GM23338 (cell line): ENCODE results near the gene MAST4. TPM values are rescaled to one million over a fixed set of nuclear protein-coding genes. Genes with fewer than 3 reads are reported as not detected.
A peak's percentile ranks its signal among the peaks of the same experiment; 100 is the strongest.

ENCODE experiments used
- ATAC-seq: fragments of 200-7000 bp; cut with Tn5 transposase; 3 replicates; pipeline ENCODE4 v1.9.1; 2020
- DNase-seq: peaks from one replicate; pipeline ENCODE4 v3.0.0-alpha.2; 2015; ENCODE audit warnings: low spot score
- H2AFZ ChIP-seq: fragments of 200-600 bp; sonication (generic); 2 replicates; pipeline ENCODE4 v1.8.0; 2016; ENCODE audit warnings: antibody characterized with exemption, mild to moderate bottlenecking, moderate library complexity
- H3F3A ChIP-seq: fragments of 200-600 bp; sonication (generic); replicated peaks from 2 replicates; pipeline ENCODE4 v1.8.0; 2017; ENCODE audit warnings: antibody characterized with exemption, mixed run types, low read depth
- H3K27ac ChIP-seq: fragments of 200-600 bp; sonication (generic); 2 replicates; pipeline ENCODE4 v1.6.1; 2016; ENCODE audit warnings: low read depth
- H3K27me3 ChIP-seq: fragments of 200-600 bp; sonication (generic); 2 replicates; pipeline ENCODE4 v1.8.0; 2016; ENCODE audit warnings: mild to moderate bottlenecking, mixed run types, moderate library complexity; ENCODE audit not compliant: insufficient read depth
- H3K36me3 ChIP-seq: fragments of 200-600 bp; sonication (generic); 2 replicates; pipeline ENCODE4 v1.8.0; 2016; ENCODE audit warnings: mild to moderate bottlenecking; ENCODE audit not compliant: insufficient read depth
- H3K4me1 ChIP-seq: fragments of 200-600 bp; sonication (generic); 2 replicates; pipeline ENCODE4 v1.8.0; 2016; ENCODE audit warnings: mild to moderate bottlenecking, moderate library complexity; ENCODE audit not compliant: insufficient read depth
- H3K4me2 ChIP-seq: fragments of 200-600 bp; sonication (generic); 2 replicates; pipeline ENCODE4 v1.7.1; 2017; ENCODE audit warnings: mixed run types
- H3K4me3 ChIP-seq: fragments of 200-600 bp; sonication (generic); 2 replicates; pipeline ENCODE4 v1.6.1; 2016; ENCODE audit warnings: mixed run types
- H3K79me2 ChIP-seq: fragments of 200-600 bp; sonication (generic); replicated peaks from 2 replicates; pipeline ENCODE4 v1.8.0; 2017; ENCODE audit warnings: mild to moderate bottlenecking; ENCODE audit not compliant: insufficient read depth
- H3K9me2 ChIP-seq: fragments of 200-600 bp; sonication (generic); 2 replicates; pipeline ENCODE4 v1.8.0; 2017; ENCODE audit not compliant: insufficient read depth
- H4K20me1 ChIP-seq: fragments of 200-600 bp; sonication (generic); replicated peaks from 2 replicates; pipeline ENCODE4 v1.8.0; 2017; ENCODE audit warnings: mild to moderate bottlenecking; ENCODE audit not compliant: insufficient read depth
- H3K27ac Mint-ChIP-seq: 2 replicates; pipeline ENCODE4 v1.8.0; 2020; ENCODE audit warnings: inconsistent platforms, mild to moderate bottlenecking, moderate library complexity, mixed read lengths
- H3K27me3 Mint-ChIP-seq: 3 replicates; pipeline ENCODE4 v1.8.0; 2022; ENCODE audit warnings: low read depth, mild to moderate bottlenecking, moderate library complexity, mixed read lengths, inconsistent platforms; ENCODE audit not compliant: insufficient read depth, poor library complexity
- H3K36me3 Mint-ChIP-seq: 3 replicates; pipeline ENCODE4 v1.8.0; 2021; ENCODE audit warnings: low read depth, mild to moderate bottlenecking, inconsistent platforms, moderate library complexity, mixed read lengths
- H3K4me1 Mint-ChIP-seq: 3 replicates; pipeline ENCODE4 v1.8.0; 2020; ENCODE audit warnings: mild to moderate bottlenecking, inconsistent platforms, mixed read lengths
- H3K4me3 Mint-ChIP-seq: 3 replicates; pipeline ENCODE4 v1.8.0; 2021; ENCODE audit warnings: moderate library complexity, mild to moderate bottlenecking, inconsistent platforms, mixed read lengths
- H3K9me3 Mint-ChIP-seq: 3 replicates; pipeline ENCODE4 v1.8.0; 2020; ENCODE audit warnings: moderate library complexity, mild to moderate bottlenecking, inconsistent platforms, mixed read lengths
- CREB1 ChIP-seq: fragments of 250-450 bp; sonication (Bioruptor Pico); IDR thresholded peaks from 2 replicates; pipeline ENCODE4 v1.5.0; 2020; ENCODE audit warnings: low read depth, mild to moderate bottlenecking, moderate library complexity
- ETS1 ChIP-seq: IDR thresholded peaks from 2 replicates; pipeline ENCODE4 v1.6.1; 2016; ENCODE audit warnings: antibody characterized with exemption
- EZH2 ChIP-seq: fragments of 200-600 bp; sonication (generic); IDR thresholded peaks from one replicate; pipeline ENCODE4 v1.8.0; 2017; ENCODE audit warnings: antibody characterized with exemption, mild to moderate bottlenecking, low read depth; ENCODE audit not compliant: unreplicated experiment
- EZH2phosphoT487 ChIP-seq: fragments of 200-600 bp; sonication (generic); IDR thresholded peaks from one replicate; pipeline ENCODE4 v1.8.1; 2018; ENCODE audit warnings: antibody characterized with exemption; ENCODE audit not compliant: unreplicated experiment
- JUNB ChIP-seq: IDR thresholded peaks from one replicate; pipeline ENCODE4 v1.6.1; 2016; ENCODE audit warnings: antibody characterized with exemption; ENCODE audit not compliant: unreplicated experiment
- NANOG ChIP-seq: IDR thresholded peaks from 2 replicates; pipeline ENCODE4 v1.6.1; 2016; ENCODE audit warnings: antibody characterized with exemption, borderline replicate concordance
- POLR2AphosphoS5 ChIP-seq: IDR thresholded peaks from 2 replicates; pipeline ENCODE4 v1.6.1; 2016; ENCODE audit warnings: antibody characterized with exemption, low read depth
- STAT1 ChIP-seq: IDR thresholded peaks from one replicate; pipeline ENCODE4 v1.6.1; 2016; ENCODE audit warnings: antibody characterized with exemption; ENCODE audit not compliant: unreplicated experiment
- ZNF114 ChIP-seq: fragments of 250-450 bp; sonication (Bioruptor Pico); IDR thresholded peaks from 2 replicates; pipeline ENCODE4 v1.5.0; 2020; ENCODE audit warnings: mild to moderate bottlenecking, moderate library complexity
- polyA plus RNA-seq: library from polyadenylated mRNA; unstranded; fragments of >200 nt; fragmentation: Nextera tagmentation; extraction: Ambion mirVana; gene quantifications from 2 replicates; pipeline ENCODE4 v1.2.1, GENCODE V29; 2016
- total RNA-seq: library from RNA; depleted of rRNA; stranded (reverse); fragments of >200 nt; shearing (Covaris generic); gene quantifications from 2 replicates; pipeline ENCODE4 v1.2.3, GENCODE V29; 2014
- TF ChIP-seq, protein P1 (sequence below): fragments of 250-450 bp; sonication (Bioruptor Pico); IDR thresholded peaks from 2 replicates; pipeline ENCODE4 v1.5.0; 2020; ENCODE audit warnings: mild to moderate bottlenecking, moderate library complexity

The MAST4 gene
- total and polyA plus RNA-seq, 2 experiments from 2014 or later, result 3.6 to 8.5 TPM

DNA sequence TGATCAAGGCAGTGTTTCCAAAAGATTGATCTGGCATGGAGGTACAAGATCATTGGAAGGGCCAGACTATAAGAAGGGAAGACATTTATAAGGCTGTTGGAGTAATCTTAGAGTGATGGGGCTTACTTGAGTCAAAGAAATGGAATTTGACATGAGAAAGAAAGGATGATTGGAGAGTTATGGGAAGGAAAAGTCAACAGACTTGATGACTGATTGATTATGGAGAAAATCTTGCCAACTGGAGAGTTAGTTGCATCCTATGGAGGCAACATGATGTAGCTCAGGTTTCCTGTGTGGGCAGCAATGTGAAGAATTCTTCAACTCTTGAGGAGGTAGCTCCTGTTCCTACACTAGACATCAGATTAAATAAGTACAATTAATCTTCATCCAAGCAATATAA is 10.9 kb upstream of the MAST4 start (continued):
- TF ChIP-seq, protein P1, sequence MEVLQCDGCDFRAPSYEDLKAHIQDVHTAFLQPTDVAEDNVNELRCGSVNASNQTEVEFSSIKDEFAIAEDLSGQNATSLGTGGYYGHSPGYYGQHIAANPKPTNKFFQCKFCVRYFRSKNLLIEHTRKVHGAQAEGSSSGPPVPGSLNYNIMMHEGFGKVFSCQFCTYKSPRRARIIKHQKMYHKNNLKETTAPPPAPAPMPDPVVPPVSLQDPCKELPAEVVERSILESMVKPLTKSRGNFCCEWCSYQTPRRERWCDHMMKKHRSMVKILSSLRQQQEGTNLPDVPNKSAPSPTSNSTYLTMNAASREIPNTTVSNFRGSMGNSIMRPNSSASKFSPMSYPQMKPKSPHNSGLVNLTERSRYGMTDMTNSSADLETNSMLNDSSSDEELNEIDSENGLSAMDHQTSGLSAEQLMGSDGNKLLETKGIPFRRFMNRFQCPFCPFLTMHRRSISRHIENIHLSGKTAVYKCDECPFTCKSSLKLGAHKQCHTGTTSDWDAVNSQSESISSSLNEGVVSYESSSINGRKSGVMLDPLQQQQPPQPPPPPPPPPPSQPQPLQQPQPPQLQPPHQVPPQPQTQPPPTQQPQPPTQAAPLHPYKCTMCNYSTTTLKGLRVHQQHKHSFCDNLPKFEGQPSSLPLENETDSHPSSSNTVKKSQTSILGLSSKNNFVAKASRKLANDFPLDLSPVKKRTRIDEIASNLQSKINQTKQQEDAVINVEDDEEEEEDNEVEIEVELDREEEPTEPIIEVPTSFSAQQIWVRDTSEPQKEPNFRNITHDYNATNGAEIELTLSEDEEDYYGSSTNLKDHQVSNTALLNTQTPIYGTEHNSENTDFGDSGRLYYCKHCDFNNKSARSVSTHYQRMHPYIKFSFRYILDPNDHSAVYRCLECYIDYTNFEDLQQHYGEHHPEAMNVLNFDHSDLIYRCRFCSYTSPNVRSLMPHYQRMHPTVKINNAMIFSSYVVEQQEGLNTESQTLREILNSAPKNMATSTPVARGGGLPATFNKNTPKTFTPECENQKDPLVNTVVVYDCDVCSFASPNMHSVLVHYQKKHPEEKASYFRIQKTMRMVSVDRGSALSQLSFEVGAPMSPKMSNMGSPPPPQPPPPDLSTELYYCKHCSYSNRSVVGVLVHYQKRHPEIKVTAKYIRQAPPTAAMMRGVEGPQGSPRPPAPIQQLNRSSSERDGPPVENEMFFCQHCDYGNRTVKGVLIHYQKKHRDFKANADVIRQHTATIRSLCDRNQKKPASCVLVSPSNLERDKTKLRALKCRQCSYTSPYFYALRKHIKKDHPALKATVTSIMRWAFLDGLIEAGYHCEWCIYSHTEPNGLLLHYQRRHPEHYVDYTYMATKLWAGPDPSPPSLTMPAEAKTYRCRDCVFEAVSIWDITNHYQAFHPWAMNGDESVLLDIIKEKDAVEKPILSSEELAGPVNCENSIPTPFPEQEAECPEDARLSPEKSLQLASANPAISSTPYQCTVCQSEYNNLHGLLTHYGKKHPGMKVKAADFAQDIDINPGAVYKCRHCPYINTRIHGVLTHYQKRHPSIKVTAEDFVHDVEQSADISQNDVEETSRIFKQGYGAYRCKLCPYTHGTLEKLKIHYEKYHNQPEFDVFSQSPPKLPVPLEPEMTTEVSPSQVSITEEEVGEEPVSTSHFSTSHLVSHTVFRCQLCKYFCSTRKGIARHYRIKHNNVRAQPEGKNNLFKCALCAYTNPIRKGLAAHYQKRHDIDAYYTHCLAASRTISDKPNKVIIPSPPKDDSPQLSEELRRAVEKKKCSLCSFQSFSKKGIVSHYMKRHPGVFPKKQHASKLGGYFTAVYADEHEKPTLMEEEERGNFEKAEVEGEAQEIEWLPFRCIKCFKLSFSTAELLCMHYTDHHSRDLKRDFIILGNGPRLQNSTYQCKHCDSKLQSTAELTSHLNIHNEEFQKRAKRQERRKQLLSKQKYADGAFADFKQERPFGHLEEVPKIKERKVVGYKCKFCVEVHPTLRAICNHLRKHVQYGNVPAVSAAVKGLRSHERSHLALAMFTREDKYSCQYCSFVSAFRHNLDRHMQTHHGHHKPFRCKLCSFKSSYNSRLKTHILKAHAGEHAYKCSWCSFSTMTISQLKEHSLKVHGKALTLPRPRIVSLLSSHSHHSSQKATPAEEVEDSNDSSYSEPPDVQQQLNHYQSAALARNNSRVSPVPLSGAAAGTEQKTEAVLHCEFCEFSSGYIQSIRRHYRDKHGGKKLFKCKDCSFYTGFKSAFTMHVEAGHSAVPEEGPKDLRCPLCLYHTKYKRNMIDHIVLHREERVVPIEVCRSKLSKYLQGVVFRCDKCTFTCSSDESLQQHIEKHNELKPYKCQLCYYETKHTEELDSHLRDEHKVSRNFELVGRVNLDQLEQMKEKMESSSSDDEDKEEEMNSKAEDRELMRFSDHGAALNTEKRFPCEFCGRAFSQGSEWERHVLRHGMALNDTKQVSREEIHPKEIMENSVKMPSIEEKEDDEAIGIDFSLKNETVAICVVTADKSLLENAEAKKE (CRISPR knock-in tag), result no peak
- no peak for TF ChIP-seq CREB1
- no peak for TF ChIP-seq STAT1

DNA sequence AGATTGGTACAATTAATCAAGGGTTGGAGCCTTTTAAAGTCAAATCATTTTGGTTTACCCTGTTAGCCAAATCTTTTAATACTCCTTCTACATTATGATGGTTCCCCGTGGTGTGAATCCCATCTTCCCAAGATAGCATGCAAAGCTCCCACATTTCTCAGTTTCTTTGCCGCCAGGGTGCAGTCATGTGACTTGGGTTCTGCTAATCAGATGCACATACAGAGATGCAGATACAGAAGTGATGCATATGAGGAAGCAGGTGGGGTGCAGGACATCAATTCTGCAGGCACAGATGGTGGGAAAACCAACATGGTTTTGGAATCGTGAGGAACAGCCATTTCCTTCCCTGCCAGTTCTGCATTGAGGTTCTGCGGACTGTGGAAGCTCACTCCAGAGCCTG is 8.4 kb upstream of the MAST4 start:
- Histone ChIP-seq H4K20me1 (no peaks in the 10 kb centered on the region), H3K79me2 (no peaks in the 10 kb centered on the region), H3K27ac (no peak overlapping the region), H3K4me1 (no peaks in the 10 kb centered on the region), H3K4me2 (no peak overlapping the region), H3F3A (no peaks in the 10 kb centered on the region), H3K4me3 (no peak overlapping the region), H3K27me3 (no peaks in the 10 kb centered on the region), H3K9me2 (0 out of 2 replicates have a peak, but pooled peaks cover 14% of the 10 kb centered on the region), H2AFZ (peak overlapping the region; percentile 35; the same call in 1 of the 2 replicates), H3K36me3 (no peaks in the 10 kb centered on the region)
- Mint-ChIP-seq H3K27me3 (peaks cover 3% of the 10 kb centered on the region), H3K27ac (no peak overlapping the region), H3K4me3 (no peak overlapping the region), H3K4me1 (no peaks in the 10 kb centered on the region), H3K9me3 (no peaks in the 10 kb centered on the region), H3K36me3 (no peaks in the 10 kb centered on the region)
- ATAC-seq (no peak), DNase-seq (no peak)
- TF ChIP-seq, protein P1 (CRISPR knock-in tag), result no peak
- TF ChIP-seq ETS1 (no peak), STAT1 (no peak), ZNF114 (CRISPR knock-in tag) (no peak), POLR2AphosphoS5 (no peak), CREB1 (no peak), NANOG (no peak), EZH2phosphoT487 (no peak), EZH2 (no peak), JUNB (no peak)
